GM21515 (cell line): ENCODE measurements around the gene HOXA1.
"Not testable (repeated sequence)": the region's sequence is repeated elsewhere in the genome, so short reads cannot be mapped to it uniquely, and the experiment has no call there.

Source experiments
- ATAC-seq: cut with Tn5 transposase; IDR thresholded peaks from one replicate; pipeline ENCODE4 v1.9.1; 2021; ENCODE audit not compliant: unreplicated experiment

HOXA1 gene

GRCh38 chr7:27062946-27063345, 32.9 kb downstream of the HOXA1 start:
- ATAC-seq: no peak

GRCh38 chr7:27053153-27053552, 42.6 kb downstream of the HOXA1 start:
- ATAC-seq: no peak

GRCh38 chr7:27051451-27051850, 44.3 kb downstream of the HOXA1 start:
- no peak for ATAC-seq

- no peak for ATAC-seq
Measured at GRCh38 chr7:27048438-27048837, 47.4 kb downstream of the HOXA1 start.

- ATAC-seq: no peak
Measured at GRCh38 chr7:27046854-27047549, 48.8 kb downstream of the HOXA1 start.

- not testable (repeated sequence) for ATAC-seq
Measured at GRCh38 chr7:27045972-27046371, 49.8 kb downstream of the HOXA1 start.

GRCh38 chr7:27045066-27045465, 50.7 kb downstream of the HOXA1 start:
- not testable (repeated sequence) for ATAC-seq
